ENCODE results near the gene CRADD. TPM values are rescaled to one million over a fixed set of nuclear protein-coding genes. Genes with fewer than 3 reads are reported as not detected.
A peak's percentile ranks its signal among the peaks of the same experiment; 100 is the strongest.

Gene CRADD
- total and polyA plus RNA-seq, 2 of the 4 experiments (the other 2 are of a cell fraction), result 11.1 to 14.0 TPM

GRCh38 chr12:93812626-93813025, 135.5 kb downstream of the CRADD start:
- intact Hi-C loops (cut with micrococcal nuclease), result loop anchor here (5.0 kb wide), 1 partner anchor 35 kb away; no protein-coding TSS in a partner anchor
- TF ChIP-seq FOS (IDR thresholded peaks at IDR 0.05; ENCODE audit: low read depth, low read length), result no peak
- TF ChIP-seq MAFK (IDR thresholded peaks at IDR 0.05; ENCODE audit: low read depth, low read length), result no peak
- TF ChIP-seq POLR2A (IDR thresholded peaks at IDR 0.05; ENCODE audit: low read depth, low read length), result no peak
- no peak for TF ChIP-seq RFX5 (IDR thresholded peaks at IDR 0.05; ENCODE audit: low read depth, low read length)
- TF ChIP-seq SMC3 (IDR thresholded peaks at IDR 0.05; ENCODE audit: low read depth, low read length), result no peak
- no peak for TF ChIP-seq NFE2L2 (IDR thresholded peaks at IDR 0.05; ENCODE audit: low read depth, low read length)
- no peak for TF ChIP-seq MAZ (IDR thresholded peaks at IDR 0.05; ENCODE audit: borderline replicate concordance, low read depth, low read length)
- no peak for TF ChIP-seq RCOR1 (IDR thresholded peaks at IDR 0.05; ENCODE audit: insufficient replicate concordance, low read length)
- no peak for TF ChIP-seq ELK1 (IDR thresholded peaks at IDR 0.05; ENCODE audit: borderline replicate concordance, low read depth, low read length)
- no peak for TF ChIP-seq CHD1 (IDR thresholded peaks at IDR 0.05; ENCODE audit: low read depth, low read length)
- TF ChIP-seq CTCF (conservative IDR thresholded peaks at IDR 0.05; ENCODE audit: low read depth, low read length), result no peak
- TF ChIP-seq BHLHE40 (IDR thresholded peaks at IDR 0.05; ENCODE audit: low read depth, low read length), result no peak
- TF ChIP-seq CEBPB (IDR thresholded peaks at IDR 0.05; ENCODE audit: low read depth, low read length), result no peak

More at GRCh38 chr12:93812626-93813025, 135.5 kb downstream of the CRADD start:
- no peak overlapping the region for H4K5ac ChIP-seq (ENCODE audit: low read depth, low read length)
- dilution Hi-C loops (cut with HindIII; ENCODE audit: low sequenced_read_pairs, unreplicated experiment), result no loop called here
- H3K79me1 ChIP-seq (ENCODE audit: low read depth in 1 of 2, low read length in 2 of 2), result peaks cover 0 to 13% of the 10 kb centered on the region in 2 experiments; a peak in 2 of 4 replicates
- H3K4ac ChIP-seq (ENCODE audit: low read depth, low read length), result no peak overlapping the region; the same call in 1 of the 2 replicates
- H2AK9ac ChIP-seq (replicated peaks; ENCODE audit: low read depth, low read length, poor library complexity), result no peak overlapping the region
- no peak overlapping the region for H3K4me2 ChIP-seq (ENCODE audit: low read depth, low read length)
- H2AFZ ChIP-seq (replicated peaks; ENCODE audit: low read length, poor library complexity), result no peak overlapping the region
- no TSS peak for BruUV-seq (replicated peaks)
- H2BK5ac ChIP-seq (ENCODE audit: low read depth, low read length, poor library complexity, severe bottlenecking), result no peak overlapping the region
- H2BK20ac ChIP-seq (ENCODE audit: low read depth, low read length), result no peak overlapping the region
- no peaks in the 10 kb centered on the region for H3K27me3 ChIP-seq (ENCODE audit: control insufficient read depth, insufficient read depth, low read length)
- H3K36me3 ChIP-seq (ENCODE audit: control insufficient read depth, insufficient read depth, low read length), result no peaks in the 10 kb centered on the region
- no peaks in the 10 kb centered on the region for H4K20me1 ChIP-seq (ENCODE audit: insufficient read depth, low read length)
- H3K23ac ChIP-seq (ENCODE audit: low read depth, low read length), result no peak overlapping the region
- no peak overlapping the region for H2BK120ac ChIP-seq (ENCODE audit: low read depth, low read length)
- no peak overlapping the region for H3K4me3 ChIP-seq (ENCODE audit: insufficient read depth, low read depth, low read length)
- no peak overlapping the region for H3K9ac ChIP-seq (ENCODE audit: low read depth, low read length)
- no peak for DNase-seq
- no CpG with 5 or more reads among the region's 3 CpGs for WGBS, 2 experiments (ENCODE audit: extremely low coverage in 2 of 2, insufficient read length in 1 of 2)
- H4K8ac ChIP-seq (ENCODE audit: low read depth in 2 of 2, low read length in 2 of 2), result peak overlapping the region in 1 of 2 experiments; percentile 21; a peak in 1 of 4 replicates
- no peak for ATAC-seq (ENCODE audit: low read depth)
- H3K56ac ChIP-seq (ENCODE audit: extremely low read depth, insufficient read depth, low read length), result no peak overlapping the region
- H3K27ac ChIP-seq (ENCODE audit: insufficient read depth, low read length), result no peak overlapping the region
- peaks cover 6% of the 10 kb centered on the region for H3K9me1 ChIP-seq (ENCODE audit: insufficient read depth, low read length)
- in situ Hi-C loops (cut with MboI; ENCODE audit: low sequenced_read_pairs), result no loop called here
- peaks cover 18% of the 10 kb centered on the region for H3K4me1 ChIP-seq (ENCODE audit: control insufficient read depth, insufficient read depth, low read length)
- H2BK15ac ChIP-seq (ENCODE audit: low read depth, low read length), result no peak overlapping the region
- ChIA-PET POLR2A (ENCODE audit: unreplicated experiment) (interaction anchor here (0.6 kb wide), 1 partner anchor 8 kb away, joined by 3 read pairs; no protein-coding TSS in a partner anchor), CTCF (interaction anchor here (0.7 to 1.1 kb wide), 2 partner anchors 287 to 290 kb away, joined by 4 to 5 read pairs; no protein-coding TSS in a partner anchor)
- H3K9me3 ChIP-seq (ENCODE audit: control insufficient read depth, insufficient read depth, low read length), result no peaks in the 10 kb centered on the region
- no peak overlapping the region for H4K91ac ChIP-seq (ENCODE audit: insufficient read depth, low read depth, low read length)
- no peak overlapping the region for H3K18ac ChIP-seq (ENCODE audit: low read depth, low read length)
- no peak overlapping the region for H3K14ac ChIP-seq (replicated peaks; ENCODE audit: low read depth, low read length)
- H2AK5ac ChIP-seq (ENCODE audit: low read depth, low read length), result no peak overlapping the region

Data from IMR-90 (cell line).